Measurements from ENCODE around the gene SLC22A3.

SLC22A3 gene

DNA sequence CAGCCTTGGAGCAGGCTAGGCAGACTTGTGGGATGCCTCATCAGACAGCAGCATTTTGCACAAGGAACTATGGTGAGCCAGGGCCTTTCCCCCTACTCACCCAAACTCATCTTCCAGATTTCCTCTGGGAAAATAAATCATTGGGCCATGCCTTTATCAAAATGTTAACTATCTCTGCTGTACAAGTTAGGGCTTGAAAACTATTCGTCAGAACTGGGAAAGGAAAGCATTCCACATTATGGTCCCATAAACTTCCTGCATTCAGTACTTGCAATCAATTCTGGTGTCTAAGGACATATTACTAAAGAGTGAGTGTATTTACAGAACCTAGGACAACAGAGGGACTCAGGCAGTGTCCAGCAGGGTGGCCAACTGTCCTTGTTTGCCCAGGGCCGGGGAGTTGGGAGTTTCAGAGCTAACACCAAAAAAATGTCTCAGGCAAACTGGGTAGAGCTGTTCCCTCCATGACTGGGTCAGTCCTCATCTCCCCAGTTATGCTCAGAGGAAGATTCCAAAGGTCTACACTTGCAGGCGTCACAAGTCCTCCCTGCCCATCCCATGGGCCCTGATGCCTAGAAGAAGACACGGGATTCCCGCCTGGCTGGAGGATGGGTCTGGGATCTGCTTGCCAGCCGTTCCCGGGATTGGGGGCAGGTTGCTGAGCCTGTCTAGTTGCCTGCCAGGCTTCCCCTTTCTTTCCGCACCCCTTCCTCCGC lies 72.2 kb downstream of the SLC22A3 start:
- TF ChIP-seq, protein P1, sequence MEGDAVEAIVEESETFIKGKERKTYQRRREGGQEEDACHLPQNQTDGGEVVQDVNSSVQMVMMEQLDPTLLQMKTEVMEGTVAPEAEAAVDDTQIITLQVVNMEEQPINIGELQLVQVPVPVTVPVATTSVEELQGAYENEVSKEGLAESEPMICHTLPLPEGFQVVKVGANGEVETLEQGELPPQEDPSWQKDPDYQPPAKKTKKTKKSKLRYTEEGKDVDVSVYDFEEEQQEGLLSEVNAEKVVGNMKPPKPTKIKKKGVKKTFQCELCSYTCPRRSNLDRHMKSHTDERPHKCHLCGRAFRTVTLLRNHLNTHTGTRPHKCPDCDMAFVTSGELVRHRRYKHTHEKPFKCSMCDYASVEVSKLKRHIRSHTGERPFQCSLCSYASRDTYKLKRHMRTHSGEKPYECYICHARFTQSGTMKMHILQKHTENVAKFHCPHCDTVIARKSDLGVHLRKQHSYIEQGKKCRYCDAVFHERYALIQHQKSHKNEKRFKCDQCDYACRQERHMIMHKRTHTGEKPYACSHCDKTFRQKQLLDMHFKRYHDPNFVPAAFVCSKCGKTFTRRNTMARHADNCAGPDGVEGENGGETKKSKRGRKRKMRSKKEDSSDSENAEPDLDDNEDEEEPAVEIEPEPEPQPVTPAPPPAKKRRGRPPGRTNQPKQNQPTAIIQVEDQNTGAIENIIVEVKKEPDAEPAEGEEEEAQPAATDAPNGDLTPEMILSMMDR (IDR thresholded peaks at IDR 0.05; ENCODE audit: low read depth, low read length) = no peak

DNA sequence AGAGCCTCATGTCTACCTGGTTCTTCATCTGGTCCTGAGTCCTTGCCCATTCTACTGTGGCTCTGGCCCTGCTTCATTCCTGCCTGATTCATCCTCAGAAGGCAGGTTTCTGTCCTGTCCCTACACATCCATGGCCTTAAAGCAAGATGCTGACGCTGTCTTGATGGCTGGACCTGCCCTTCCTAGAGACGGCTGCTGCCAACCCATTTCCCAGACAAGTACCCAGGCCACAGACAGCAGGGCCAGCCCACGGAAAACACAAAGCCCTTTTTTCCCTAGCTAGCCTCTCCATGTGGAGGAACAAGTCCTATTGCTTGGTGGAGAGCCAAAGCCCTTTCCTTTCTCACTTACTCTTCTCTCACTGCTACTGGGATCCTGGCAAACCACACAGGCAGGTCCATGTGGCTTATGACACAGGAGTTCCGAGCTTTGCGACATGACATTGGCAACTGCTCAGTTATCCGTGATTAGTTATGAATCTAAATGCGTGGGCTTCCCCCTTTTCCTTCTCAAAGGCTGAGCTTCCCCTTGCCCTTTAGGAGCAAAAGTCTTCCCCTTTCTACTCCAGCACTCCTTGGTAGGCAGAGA lies 72.9 kb downstream of the SLC22A3 start:
- DNase-seq (ENCODE audit: low read depth in 2 of 2) = peak; percentile 10 to 52
- TF ChIP-seq, protein P1 (IDR thresholded peaks at IDR 0.05; ENCODE audit: low read depth, low read length) = no peak
- H3K4me3 ChIP-seq (replicated peaks in 1 of 2; ENCODE audit: low read depth in 2 of 2, low read length in 2 of 2) = no peak overlapping the region

More for the DNA sequence above, 72.2 kb downstream of the SLC22A3 start:
- H3K4me3 ChIP-seq (replicated peaks in 1 of 2; ENCODE audit: low read depth in 2 of 2, low read length in 2 of 2) = no peak overlapping the region
- no peak for DNase-seq (ENCODE audit: low read depth in 2 of 2)

DNA sequence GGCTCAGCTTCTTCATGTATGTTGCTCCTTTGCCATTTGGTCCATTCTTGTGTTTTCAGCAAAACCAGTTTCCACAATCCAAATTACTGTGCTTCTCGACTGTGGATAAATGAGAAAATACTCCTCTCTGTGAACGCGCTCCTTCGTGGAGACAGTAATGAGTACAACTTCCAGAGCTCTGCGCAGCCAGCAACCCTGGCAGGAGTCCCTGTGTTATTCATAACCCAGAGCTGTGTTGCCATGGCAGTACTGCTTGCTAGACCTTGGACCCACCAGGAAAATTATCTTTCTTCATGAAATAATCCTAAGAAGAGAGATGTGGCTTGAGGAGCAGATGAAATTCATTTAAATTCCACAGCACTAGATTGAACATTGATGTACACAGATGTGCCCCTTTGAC lies 73.7 kb downstream of the SLC22A3 start:
- DNase-seq (ENCODE audit: low read depth in 2 of 2) = peak; percentile 57 to 90
- TF ChIP-seq, protein P1 (IDR thresholded peaks at IDR 0.05; ENCODE audit: low read depth, low read length) = no peak
- H3K4me3 ChIP-seq (replicated peaks in 1 of 2; ENCODE audit: low read depth in 2 of 2, low read length in 2 of 2) = no peak overlapping the region

DNA sequence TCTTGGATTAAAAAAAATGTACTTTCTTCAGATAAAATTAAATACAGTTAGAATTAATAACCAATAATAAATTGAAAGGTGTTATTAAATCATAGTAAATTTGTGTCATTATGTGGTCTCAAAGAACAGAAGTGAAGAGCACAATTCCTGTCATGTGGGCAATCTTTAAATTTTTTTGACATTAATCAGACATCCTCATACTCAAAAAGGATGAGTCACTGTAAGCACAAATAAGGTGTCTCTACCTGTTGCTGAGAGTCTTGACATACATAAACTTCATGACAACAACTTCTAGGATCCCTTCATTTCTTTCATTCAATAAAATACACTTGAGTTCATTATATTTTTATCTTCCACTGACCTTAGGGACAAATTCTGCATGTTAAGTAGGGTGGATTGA lies 76.1 kb downstream of the SLC22A3 start:
- DNase-seq (ENCODE audit: low read depth in 2 of 2) = no peak

DNA sequence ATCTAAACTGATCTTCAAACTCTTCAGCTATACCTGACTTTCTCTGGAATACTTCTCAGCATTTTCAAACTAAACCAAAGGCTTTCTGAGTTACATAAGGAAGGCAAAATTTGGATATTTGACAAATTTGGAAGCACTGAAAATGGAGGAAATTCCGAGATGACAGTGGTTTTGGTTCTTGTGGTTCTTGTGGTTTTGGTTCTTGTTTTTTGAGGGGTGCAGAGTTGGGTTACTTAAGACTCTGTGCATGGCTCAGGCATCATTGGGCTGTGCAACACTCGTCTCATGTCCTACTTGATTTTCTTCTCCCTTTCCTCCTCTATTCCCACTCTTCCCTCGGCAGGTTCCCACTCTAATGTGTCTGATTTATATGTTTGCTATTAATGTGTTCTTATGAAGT lies 78.0 kb downstream of the SLC22A3 start:
- H3K4me3 ChIP-seq (replicated peaks in 1 of 2; ENCODE audit: low read depth in 2 of 2, low read length in 2 of 2) = no peak overlapping the region
- DNase-seq (ENCODE audit: low read depth in 2 of 2) = peak; percentile 15 to 42
- TF ChIP-seq, protein P1 (IDR thresholded peaks at IDR 0.05; ENCODE audit: low read depth, low read length) = no peak

More for the DNA sequence above, 76.1 kb downstream of the SLC22A3 start:
- no peak overlapping the region for H3K4me3 ChIP-seq (replicated peaks in 1 of 2; ENCODE audit: low read depth in 2 of 2, low read length in 2 of 2)
- TF ChIP-seq, protein P1 (IDR thresholded peaks at IDR 0.05; ENCODE audit: low read depth, low read length) = no peak

DNA sequence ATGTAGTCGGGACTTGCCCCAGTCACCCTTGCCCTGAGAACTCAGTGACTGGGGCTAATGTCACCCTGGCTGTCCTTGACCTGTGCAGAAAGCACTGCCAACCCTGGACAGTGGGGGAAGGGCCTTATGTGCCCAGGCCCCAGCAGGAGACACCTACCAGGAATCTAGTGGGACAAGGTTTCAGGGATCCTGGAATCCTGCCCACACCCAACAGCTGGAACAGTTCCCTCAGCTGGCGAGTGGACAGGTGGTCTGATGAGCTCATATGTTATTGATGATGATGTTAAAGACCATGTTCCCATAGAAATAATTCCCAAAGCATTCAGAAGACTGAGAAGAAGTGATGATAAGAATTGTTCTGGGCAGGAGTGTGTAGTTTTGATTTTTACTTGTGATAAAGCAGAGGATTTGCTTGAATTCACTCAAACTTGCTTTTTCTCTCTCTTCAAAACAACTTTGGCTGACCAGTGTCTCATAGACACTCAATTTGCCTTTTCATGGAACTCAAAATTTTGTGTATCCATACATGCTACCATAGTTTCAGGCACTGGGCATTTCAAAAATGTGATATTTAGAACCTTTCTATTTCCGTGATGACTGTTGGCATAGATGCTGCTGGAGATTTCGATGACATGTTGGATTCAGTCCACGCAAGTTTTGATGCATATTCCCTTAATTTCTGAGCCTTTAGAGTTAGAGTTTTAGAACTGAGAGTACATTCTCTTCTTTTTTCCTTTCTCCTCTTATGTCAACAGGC lies 79.3 kb downstream of the SLC22A3 start:
- H3K4me3 ChIP-seq (replicated peaks in 1 of 2; ENCODE audit: low read depth in 2 of 2, low read length in 2 of 2) = no peak overlapping the region
- peak; percentile 52 to 63 for DNase-seq (ENCODE audit: low read depth in 2 of 2)
- TF ChIP-seq, protein P1 (IDR thresholded peaks at IDR 0.05; ENCODE audit: low read depth, low read length) = no peak
